Left renal pelvis (tissue), 4 donors: ENCODE data around the gene DCAF17. TPM values are rescaled to one million over a fixed set of nuclear protein-coding genes. Genes with fewer than 3 reads are reported as not detected.
"Not testable (repeated sequence)": the region's sequence is repeated elsewhere in the genome, so short reads cannot be mapped to it uniquely, and the experiment has no call there.

Source experiments
- DNase-seq, 4 donors: peaks; one replicate each; pipeline ENCODE4 v3.0.0-alpha.2; 2013; ENCODE audit warnings: low read depth in 4 of 4, low spot score in 3 of 4
- polyA plus RNA-seq, 4 donors: library from polyadenylated mRNA; unstranded; fragments of 120-200 nt; gene quantifications; one replicate each; pipeline ENCODE4 v1.2.1, GENCODE V29; 2013; ENCODE audit not compliant: insufficient read length in 4 of 4

Gene DCAF17
- polyA plus RNA-seq, 4 donors, result 22.1 to 33.3 (median 26.8) TPM

GRCh38 chr2:171447675-171448074 lies 13.6 kb downstream of the DCAF17 start:
- DNase-seq, result no peak

GRCh38 chr2:171451074-171451473 lies 17.0 kb downstream of the DCAF17 start:
- no peak for DNase-seq

GRCh38 chr2:171452773-171453172 lies 18.7 kb downstream of the DCAF17 start:
- no peak for DNase-seq

GRCh38 chr2:171459498-171459897 lies 25.5 kb downstream of the DCAF17 start:
- no peak for DNase-seq

GRCh38 chr2:171460537-171460936 lies 26.5 kb downstream of the DCAF17 start:
- no peak for DNase-seq

- DNase-seq, result peak in 1 of 4 donors; percentile 1
Measured at GRCh38 chr2:171469176-171469575, 35.1 kb downstream of the DCAF17 start.

- no peak for DNase-seq
Measured at GRCh38 chr2:171470129-171470528, 36.1 kb downstream of the DCAF17 start.

- no peak for DNase-seq
Measured at GRCh38 chr2:171475979-171476378, 42.0 kb downstream of the DCAF17 start.

GRCh38 chr2:171478345-171478744 lies 44.3 kb downstream of the DCAF17 start:
- no peak for DNase-seq

- no peak for DNase-seq
Measured at GRCh38 chr2:171479154-171479814, 45.3 kb downstream of the DCAF17 start.

- DNase-seq, result peak in 3 of 4 donors; percentile 26 to 52 (median 35)
Measured at GRCh38 chr2:171480908-171481307, 46.9 kb downstream of the DCAF17 start.

- no peak for DNase-seq
Measured at GRCh38 chr2:171482308-171482707, 48.3 kb downstream of the DCAF17 start.

GRCh38 chr2:171482877-171483276 lies 48.9 kb downstream of the DCAF17 start:
- DNase-seq, result peak in 2 of 4 donors; percentile 3 to 17

GRCh38 chr2:171483793-171484192 lies 49.8 kb downstream of the DCAF17 start:
- DNase-seq, result no peak

GRCh38 chr2:171485116-171485515 lies 51.1 kb downstream of the DCAF17 start:
- DNase-seq, result no peak

GRCh38 chr2:171487201-171487600 lies 53.2 kb downstream of the DCAF17 start:
- DNase-seq, result no peak

GRCh38 chr2:171487803-171488259 lies 53.8 kb downstream of the DCAF17 start:
- no peak for DNase-seq

GRCh38 chr2:171490577-171490976 lies 56.6 kb downstream of the DCAF17 start:
- DNase-seq, result no peak

GRCh38 chr2:171491292-171491691 lies 57.3 kb downstream of the DCAF17 start:
- no peak for DNase-seq

- no peak for DNase-seq
Measured at GRCh38 chr2:171492664-171493063, 58.6 kb downstream of the DCAF17 start.

GRCh38 chr2:171497664-171498063 lies 63.6 kb downstream of the DCAF17 start:
- DNase-seq, result not testable (repeated sequence)

- no peak for DNase-seq
Measured at GRCh38 chr2:171505374-171505773, 71.3 kb downstream of the DCAF17 start.
